T-helper 9 cell (primary cell): ENCODE results near the gene ATP13A5.

Source experiments
- DNase-seq: peaks from one replicate; pipeline ENCODE4 v3.0.0-alpha.2; 2020

The ATP13A5 gene

DNA sequence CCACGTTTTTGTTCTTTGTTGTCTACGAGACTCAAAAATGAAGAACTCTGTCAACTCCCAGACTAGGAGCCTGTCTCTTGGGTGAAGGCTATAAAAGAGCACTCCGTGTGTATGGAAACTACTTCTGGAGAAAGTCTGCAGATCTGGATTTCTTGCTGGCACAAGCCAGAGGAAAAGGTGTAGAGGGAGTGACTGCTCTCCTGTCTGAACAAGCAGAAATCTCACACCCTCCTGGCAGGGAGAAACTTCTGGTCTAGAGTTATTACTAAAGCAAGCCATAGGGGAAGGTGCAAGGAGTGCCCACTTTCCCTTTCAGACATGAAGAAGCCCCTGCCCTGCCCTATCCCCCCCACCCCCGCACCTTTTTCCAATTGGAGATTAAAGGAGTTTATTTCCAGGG lies 128.1 kb downstream of the ATP13A5 start:
- no peak for DNase-seq

DNA sequence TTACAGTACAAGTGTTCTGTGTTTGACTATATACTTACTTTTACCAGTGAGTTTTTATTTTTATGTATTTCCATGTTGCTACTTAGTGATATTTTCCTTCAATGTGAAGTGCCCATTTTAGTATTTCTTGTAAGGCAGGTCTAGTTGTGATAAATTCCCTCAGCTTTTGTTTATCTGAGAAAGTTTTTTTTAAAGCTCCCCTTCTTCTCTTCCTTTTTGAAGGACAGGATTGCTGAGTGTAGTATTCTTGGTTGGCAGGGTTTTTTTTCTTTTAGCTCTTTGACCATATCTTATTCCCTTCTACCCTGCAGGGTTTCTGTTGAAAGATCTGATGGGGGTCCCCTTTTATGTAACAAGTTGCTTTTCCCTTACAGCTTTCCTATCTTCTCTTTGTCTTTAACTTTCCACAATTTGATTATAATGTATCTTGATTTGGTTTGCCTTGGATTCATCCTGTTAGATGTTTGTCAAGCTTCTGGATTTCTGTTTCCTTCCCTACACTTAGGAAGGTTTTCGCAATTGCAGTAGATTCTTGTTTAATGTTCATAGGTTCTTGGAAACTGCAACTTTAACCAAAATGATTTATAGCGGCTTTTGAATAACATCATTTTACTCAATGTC lies 129.6 kb downstream of the ATP13A5 start:
- DNase-seq: no peak

DNA sequence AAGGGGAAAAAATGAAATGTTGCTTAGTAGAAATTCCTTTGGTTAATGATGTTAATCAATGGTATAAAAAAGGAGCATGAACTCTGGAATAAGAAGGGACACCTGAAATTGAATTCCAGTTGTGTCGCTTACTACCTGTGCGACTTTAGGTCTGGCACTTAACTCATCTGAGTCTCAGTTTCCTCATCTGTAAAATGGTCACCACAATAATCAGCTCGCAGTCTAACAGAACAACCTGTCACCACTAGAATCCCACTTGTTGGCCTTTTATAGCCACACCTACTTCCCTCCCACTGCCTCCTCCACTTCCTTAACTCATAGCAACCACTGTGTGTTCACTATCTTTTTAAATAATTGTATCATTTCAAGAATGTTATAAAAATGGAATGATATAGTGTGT lies 135.0 kb downstream of the ATP13A5 start:
- DNase-seq: no peak

DNA sequence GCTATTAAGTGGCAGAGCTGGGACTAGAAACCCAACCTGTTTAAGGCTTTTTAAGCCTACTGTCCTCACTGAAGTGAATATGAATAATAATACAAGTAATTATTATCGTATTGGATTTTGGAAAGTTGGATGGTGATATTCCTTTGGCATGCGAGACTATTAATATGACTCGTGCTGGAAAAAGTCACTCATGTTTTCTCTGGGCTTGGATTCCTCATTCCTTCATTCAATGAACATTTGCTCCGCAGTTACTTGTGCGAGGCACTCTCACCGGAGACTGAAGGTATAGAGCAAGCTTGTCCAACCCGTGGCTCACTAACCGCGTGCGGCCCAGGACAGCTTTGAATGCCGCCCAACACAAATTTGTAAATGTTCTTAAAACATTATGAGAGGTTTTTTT lies 136.8 kb downstream of the ATP13A5 start:
- DNase-seq: no peak

DNA sequence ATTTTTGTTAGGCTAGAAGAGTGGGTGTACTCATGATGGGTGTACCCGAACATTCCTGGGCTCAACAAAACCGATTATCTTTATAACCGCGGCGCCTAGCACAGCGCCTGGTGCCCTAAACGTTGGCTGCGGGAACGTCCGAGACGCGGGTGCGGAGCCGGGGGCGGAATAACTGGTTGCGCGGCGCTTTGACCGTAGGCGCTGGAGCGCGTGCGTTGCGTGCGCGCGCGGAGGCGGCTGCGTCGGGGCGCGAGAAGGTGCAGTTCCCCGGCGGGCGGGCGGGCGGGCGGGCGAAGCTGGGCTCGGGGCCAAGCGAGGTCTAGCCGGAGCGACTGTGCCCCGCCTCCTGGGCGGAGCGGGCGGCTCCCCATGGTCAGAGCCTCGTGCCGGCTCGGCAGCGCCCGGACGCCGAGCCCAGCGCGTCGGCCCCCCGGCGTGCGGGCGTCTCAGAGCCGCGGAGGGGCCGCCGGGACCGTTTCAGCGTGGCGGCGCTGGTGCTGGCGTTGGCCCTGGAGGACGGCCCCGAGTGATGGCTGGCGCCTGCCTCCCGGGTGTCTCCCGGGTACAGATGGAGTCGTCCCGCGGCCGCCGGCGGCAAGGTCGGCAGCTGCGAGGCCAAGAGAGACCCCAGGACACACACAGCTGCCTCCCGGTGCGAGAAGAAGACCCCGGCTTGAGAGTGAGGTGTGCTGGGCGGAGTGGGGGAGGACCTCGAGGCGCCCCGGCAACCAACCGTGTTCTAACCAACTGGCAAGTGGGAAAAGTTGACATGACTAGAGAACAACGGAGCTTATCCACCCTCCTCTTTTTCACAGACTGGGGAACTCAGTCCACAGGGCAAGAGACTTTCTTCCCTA lies 137.5 kb downstream of the ATP13A5 start, which contains the start of gene PLAAT1:
Gene PLAAT1, plus strand, starts transcription at position 373 of the 857 bp plus-strand sequence. CDS start 14,429 bp downstream, outside the sequence.
- no peak for DNase-seq

DNA sequence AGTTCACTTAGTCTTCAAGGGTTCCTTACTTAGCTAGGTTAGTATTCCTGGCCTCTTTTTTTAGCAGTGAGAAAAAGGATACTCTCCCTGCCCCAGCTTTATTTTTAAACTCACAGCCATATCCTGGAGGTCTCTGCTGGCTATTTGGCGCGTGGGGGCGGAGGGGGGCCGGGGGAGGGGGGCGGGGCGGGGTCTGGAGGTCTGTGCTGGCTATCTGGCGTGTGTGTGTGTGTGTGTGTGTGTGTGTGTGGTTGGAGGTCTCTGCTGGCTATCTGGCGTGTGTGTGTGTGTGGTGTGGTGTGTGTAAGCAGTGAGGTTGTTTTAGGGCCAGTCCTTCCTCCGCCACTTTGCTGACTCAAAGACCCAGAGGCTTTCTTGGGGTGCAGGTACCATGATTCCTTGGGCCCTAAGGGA lies 138.1 kb downstream of the ATP13A5 start:
- DNase-seq: no peak

DNA sequence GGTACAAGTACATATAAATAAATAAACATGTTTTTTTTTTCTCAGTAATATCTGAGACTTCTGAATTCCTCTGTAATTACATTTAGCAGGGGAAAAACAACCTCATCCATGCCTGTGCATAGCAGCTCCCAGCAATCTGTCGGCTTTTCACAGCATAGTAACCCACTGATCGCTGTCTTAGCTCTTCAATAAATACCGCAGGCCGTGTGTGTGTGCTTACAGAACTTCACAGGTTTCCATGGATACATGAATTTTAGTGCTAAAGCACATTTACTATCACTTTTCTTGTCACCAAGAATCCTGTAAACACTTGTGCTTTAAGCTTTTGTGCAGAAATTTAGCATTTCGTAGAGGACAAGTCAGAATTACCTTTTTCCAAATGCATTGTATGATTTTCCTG lies 141.5 kb downstream of the ATP13A5 start:
- DNase-seq: no peak

DNA sequence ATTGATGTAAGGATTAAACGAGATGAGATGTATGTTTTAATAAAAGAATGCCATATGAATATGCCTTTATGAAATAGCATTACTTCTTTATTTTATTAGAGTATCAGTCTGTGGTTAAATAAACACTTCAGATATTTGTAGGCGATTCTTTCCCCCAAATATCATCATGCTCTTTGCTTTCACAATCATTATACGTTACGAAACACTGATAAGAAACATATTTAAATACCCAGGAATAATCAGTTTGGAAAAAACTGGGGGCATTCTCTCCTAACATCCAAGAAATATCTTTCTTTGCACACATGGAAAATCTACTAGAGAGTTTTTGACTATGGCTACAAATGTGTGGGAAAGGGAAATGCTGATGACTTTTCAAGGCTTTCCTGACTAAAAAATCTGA lies 142.0 kb downstream of the ATP13A5 start:
- DNase-seq: no peak

DNA sequence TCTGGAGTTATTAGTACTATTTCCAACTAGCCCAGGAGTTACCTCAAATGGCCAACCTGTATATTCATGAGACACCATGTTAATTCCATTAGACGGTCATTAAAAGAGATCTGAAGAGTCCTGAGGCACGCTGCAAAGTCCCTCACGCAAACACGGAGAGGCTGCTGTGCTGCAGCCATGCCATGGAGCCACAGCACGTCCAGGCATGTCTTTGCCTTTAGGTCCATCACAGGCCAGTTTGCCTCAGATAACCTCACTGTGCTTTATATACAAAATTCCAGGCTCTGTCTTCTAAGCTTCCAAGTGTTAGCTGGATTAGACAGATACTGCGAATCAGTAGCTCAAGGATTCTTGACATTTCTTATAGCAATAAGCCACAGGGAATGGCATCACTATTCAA lies 147.4 kb downstream of the ATP13A5 start:
- no peak for DNase-seq

DNA sequence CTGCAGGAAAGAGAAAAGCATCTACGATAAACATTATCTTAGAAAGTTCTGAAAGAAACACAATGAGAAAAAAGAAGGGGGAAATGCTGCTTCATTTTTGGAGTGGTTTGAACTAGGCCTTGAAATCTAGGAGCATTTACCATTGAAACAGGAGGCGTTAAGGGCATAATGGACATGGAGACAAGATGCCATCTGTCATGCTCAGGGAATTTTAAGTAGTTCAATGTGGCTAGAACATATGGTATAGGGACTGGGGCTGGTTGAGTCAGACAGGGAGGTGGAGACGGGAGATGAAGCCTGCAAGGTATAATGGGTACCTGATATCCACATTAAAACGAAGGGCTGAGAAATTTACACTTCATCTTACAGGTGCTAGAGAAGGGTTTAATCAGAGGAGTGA lies 147.9 kb downstream of the ATP13A5 start:
- DNase-seq: no peak

DNA sequence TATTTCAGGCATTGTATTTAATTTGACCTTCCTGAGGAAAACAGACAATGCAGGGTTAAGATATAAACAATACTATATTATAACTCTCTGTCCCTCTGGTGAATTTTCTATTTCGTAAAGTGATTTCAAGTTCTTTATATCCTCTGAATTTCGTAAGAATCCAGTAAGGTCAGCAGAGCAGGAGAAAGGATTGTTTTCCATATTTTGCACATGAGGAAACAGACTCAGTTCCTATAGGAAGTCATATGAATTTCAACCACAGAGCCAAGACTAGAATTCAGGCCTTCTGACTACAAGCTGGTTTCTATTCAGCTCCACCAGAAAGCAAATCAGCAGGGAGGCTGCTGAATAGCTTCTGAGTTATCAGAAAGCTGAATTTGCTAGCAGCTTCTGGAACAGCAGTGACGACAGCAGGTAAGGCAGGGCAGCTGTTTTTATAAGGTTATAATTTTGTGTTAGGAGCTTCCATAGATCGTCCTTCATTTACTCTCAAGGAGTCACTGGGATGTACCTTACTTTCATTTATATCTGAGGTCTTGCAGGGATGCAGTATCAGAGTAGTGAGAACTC lies 148.6 kb downstream of the ATP13A5 start:
- DNase-seq: no peak

DNA sequence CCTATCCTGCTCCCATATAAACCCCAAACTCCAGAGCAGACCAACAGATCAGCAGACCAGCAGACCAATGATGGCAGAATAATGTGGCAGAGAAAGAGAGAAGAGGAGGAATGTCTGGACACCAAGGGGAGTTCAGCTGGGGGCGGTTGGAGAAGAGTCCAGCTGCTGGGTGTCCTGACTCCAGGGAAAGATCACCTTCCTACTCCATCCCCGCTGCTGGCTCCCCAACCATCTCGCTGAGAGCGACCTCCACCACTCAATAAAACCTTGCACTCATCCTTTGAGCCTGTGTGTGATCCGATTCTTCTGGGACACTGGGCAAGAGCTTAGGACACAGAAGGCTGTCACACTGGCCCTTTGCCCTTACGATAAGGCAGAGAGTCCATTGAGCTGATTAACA lies 150.3 kb downstream of the ATP13A5 start:
- no peak for DNase-seq

DNA sequence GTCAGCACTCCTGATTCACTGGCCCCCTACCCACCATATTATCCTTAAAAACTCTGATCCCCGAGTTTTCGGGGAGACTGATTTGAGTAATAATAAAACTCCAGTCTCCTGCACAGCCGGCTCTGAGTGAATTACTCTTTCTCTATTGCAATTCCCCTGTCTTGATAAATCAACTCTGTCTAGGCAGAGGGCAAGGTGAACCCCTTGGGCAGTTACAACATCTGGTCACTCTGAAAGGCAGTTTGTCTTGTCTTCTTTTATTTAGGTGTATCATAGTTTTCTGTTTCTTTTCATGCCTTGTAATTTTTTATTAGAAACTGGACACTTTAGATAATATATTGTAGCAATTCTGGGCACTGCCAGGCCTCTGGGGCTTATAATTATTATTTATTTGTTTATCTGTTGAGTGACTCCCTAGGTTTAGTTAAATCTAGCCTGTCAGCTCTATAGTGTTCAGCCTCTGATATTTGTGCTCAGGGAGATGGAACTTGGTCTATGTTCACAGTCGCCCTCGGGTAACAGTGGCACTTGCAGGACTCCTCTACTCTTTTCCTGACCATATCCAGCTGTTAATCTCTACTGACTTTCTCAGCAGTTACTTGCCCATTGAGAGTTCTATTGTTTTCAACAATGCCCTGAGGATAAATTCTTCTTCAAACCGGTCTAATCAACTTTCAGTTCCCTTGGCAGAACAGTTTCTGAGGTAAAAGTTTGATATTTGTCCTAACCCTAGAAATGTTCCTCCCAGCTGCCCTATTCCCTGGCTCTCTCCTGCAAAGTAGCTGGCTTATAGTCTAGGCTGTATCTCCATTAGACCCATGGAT lies 153.0 kb downstream of the ATP13A5 start:
- DNase-seq: no peak
